Measurements from ENCODE around the gene ZBTB24. TPM values are rescaled to one million over a fixed set of nuclear protein-coding genes. Genes with fewer than 3 reads are reported as not detected.

The ZBTB24 gene
- total RNA-seq, 2 donors from 2014 or later: 3.7 to 4.5 TPM

DNA sequence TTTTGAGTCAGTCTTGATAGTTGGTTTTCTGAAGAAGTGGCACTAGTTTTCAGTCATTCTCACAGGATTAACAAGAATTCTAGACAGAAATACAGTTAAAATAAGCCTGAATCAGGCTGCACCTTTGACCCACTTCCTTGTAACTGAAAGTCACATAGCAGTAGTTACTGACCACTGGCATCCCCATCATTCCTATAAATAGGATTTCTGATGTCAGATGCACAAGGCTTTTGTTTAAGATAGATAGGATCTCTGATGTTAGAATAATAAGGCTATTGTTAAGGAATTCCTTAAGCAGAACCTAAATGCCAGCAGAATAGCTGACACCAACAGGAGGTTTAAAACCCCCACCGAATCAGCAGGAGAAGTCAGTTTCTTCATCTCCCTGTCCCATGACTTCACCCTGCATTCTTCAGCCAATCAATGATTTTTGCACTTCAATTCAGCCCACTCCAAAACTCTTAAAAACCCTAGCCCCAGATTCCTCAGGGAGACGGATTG is 30.6 kb upstream of the ZBTB24 start:
- DNase-seq (ENCODE audit: low spot score): no peak
- H3K27ac ChIP-seq: no peak overlapping the region
- H3K9me3 ChIP-seq: no peaks in the 10 kb centered on the region
- TF ChIP-seq, protein P1, sequence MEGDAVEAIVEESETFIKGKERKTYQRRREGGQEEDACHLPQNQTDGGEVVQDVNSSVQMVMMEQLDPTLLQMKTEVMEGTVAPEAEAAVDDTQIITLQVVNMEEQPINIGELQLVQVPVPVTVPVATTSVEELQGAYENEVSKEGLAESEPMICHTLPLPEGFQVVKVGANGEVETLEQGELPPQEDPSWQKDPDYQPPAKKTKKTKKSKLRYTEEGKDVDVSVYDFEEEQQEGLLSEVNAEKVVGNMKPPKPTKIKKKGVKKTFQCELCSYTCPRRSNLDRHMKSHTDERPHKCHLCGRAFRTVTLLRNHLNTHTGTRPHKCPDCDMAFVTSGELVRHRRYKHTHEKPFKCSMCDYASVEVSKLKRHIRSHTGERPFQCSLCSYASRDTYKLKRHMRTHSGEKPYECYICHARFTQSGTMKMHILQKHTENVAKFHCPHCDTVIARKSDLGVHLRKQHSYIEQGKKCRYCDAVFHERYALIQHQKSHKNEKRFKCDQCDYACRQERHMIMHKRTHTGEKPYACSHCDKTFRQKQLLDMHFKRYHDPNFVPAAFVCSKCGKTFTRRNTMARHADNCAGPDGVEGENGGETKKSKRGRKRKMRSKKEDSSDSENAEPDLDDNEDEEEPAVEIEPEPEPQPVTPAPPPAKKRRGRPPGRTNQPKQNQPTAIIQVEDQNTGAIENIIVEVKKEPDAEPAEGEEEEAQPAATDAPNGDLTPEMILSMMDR (IDR thresholded peaks at IDR 0.05): no peak
- no peaks in the 10 kb centered on the region for H3K36me3 ChIP-seq
- H3K4me1 ChIP-seq: no peaks in the 10 kb centered on the region
- H3K27me3 ChIP-seq: no peaks in the 10 kb centered on the region
- H3K4me3 ChIP-seq: no peak overlapping the region

DNA sequence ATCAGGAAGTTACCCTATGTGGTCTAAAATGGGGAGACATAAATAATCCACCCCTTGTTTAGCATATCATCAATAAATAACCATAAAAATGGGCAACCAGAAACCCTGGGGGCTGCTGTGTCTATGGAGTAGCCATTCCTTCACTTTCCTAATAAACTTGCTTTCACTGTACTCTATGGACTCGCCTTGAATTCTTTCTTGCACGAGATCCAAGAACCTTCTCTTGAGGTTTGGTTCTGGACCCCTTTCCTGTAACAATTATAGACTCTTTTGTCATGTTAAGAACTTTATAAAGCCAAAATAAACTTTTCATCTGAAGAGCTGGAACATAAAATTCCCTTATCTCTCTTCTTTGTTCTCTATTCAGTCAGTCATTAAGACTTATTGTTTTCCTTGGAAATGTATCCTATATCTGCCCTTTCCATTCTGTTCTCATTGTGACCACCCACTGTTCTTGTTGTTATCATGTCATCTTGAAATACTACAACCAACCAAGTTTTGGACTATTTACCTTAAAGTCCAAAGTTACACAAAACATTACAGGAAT is 29.3 kb upstream of the ZBTB24 start:
- H3K9me3 ChIP-seq: no peaks in the 10 kb centered on the region
- H3K27me3 ChIP-seq: no peaks in the 10 kb centered on the region
- TF ChIP-seq, protein P1 (IDR thresholded peaks at IDR 0.05): no peak
- no peaks in the 10 kb centered on the region for H3K4me1 ChIP-seq
- no peak overlapping the region for H3K4me3 ChIP-seq
- H3K36me3 ChIP-seq: no peaks in the 10 kb centered on the region
- H3K27ac ChIP-seq: no peak overlapping the region
- no peak for DNase-seq (ENCODE audit: low spot score)

DNA sequence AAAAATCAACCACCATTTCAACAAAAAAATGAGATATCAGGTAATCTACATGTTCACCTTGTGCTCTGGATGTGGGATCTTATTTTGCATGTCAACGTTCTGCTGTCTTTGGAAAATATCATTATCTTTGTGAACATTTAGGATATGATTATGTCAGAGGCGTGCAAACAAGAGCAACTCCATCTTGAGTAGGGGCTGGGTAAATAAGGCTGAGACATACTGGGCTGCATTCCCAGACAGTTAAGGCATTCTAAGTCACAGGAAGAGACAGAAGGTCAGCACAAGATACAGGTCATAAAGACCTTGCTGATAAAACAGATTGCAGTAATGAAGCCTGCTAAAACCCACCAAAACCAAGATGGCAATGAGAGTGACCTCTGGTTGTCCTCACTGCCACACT is 28.8 kb upstream of the ZBTB24 start:
- TF ChIP-seq, protein P1 (IDR thresholded peaks at IDR 0.05): no peak
- no peak for DNase-seq (ENCODE audit: low spot score)
- H3K4me3 ChIP-seq: no peak overlapping the region
- H3K36me3 ChIP-seq: no peaks in the 10 kb centered on the region
- no peak overlapping the region for H3K27ac ChIP-seq
- H3K4me1 ChIP-seq: no peaks in the 10 kb centered on the region
- H3K27me3 ChIP-seq: no peaks in the 10 kb centered on the region
- no peaks in the 10 kb centered on the region for H3K9me3 ChIP-seq

DNA sequence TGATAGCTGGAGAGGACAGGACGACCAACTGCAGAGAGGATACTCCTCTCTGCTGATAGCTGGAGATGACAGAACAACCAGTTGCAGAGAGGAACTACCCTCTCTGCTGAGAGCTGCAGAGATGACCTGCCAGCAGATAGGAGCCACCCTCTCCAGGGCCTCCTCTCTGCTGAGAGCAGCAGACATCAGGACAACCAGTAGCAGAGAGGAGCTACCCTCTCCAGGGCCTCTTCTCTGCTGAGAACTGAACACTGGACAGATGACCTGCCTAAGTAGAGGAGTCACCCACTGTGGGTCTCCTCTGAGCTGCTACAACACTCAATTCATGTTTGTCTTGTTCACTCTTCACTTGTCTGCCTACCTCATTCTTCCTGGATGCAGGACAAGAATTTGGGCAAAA is 27.3 kb upstream of the ZBTB24 start:
- H3K36me3 ChIP-seq: no peaks in the 10 kb centered on the region
- DNase-seq (ENCODE audit: low spot score): no peak
- no peak overlapping the region for H3K4me3 ChIP-seq
- TF ChIP-seq, protein P1 (IDR thresholded peaks at IDR 0.05): no peak
- H3K4me1 ChIP-seq: no peaks in the 10 kb centered on the region
- no peaks in the 10 kb centered on the region for H3K9me3 ChIP-seq
- no peak overlapping the region for H3K27ac ChIP-seq
- no peaks in the 10 kb centered on the region for H3K27me3 ChIP-seq

DNA sequence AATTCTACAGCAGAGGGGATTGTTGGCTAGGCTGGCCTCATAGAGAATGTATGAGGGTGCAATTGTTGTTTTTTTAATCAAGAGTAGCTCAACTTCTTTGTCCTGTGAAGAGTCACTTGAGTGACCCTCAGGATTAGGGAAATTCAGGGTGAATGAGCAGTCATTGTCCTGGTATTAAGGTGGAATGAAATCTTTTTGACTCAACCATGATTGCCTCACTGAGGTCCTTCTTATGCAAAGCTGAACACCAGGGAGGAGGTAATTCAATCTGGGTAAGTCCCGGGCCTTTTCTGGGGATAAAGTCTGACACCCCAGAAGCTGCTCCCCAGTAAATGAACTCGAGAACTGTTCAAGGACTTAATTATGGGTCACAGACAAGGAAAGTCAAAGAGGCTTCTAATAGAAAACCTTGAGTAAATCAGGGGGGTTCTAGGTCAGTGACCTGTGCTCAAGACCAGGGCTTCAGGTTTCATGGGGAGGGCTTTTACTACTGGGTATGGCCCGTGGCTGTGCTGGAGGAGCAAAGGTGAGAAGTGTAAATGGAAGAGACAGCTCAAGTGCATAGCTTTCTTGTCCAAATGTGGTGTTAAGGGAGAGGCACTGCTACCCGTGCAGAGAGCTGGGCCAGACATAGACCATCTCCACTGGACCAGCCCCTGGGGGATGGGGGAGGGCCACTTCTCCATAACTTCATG is 25.3 kb upstream of the ZBTB24 start:
- no peak for DNase-seq (ENCODE audit: low spot score)
- TF ChIP-seq, protein P1 (IDR thresholded peaks at IDR 0.05): no peak
- no peaks in the 10 kb centered on the region for H3K9me3 ChIP-seq
- H3K27ac ChIP-seq: no peak overlapping the region
- H3K27me3 ChIP-seq: no peaks in the 10 kb centered on the region
- H3K36me3 ChIP-seq: no peaks in the 10 kb centered on the region
- H3K4me1 ChIP-seq: no peaks in the 10 kb centered on the region
- no peak overlapping the region for H3K4me3 ChIP-seq
